ENCODE results near the gene PLA2G4F. TPM values are rescaled to one million over a fixed set of nuclear protein-coding genes. Genes with fewer than 3 reads are reported as not detected.

The PLA2G4F gene
- polyA plus RNA-seq, 1 of the 3 experiments (the other 2 are of a cell fraction), result not detected

GRCh38 chr15:42158941-42159340 is 2.5 kb upstream of the PLA2G4F start:
- 81% methylated on average over 6 of the region's 10 CpGs for WGBS (ENCODE audit: low lambda C conversion rate)
- POLR2A ChIA-PET, result no interaction called here

More at GRCh38 chr15:42158941-42159340, 2.5 kb upstream of the PLA2G4F start:
- H4K20me1 ChIP-seq (ENCODE audit: insufficient read depth), result no peaks in the 10 kb centered on the region
- H3K9ac ChIP-seq, result no peak overlapping the region
- CTCF ChIA-PET, result interaction anchor here (1.4 kb wide), 1 partner anchor 21 kb away, joined by 3 read pairs; no protein-coding TSS in a partner anchor
- H3K9me2 ChIP-seq, result no peaks in the 10 kb centered on the region
- TF ChIP-seq FOXJ3 (CRISPR knock-in tag; IDR thresholded peaks at IDR 0.05) (no peak), USF1 (IDR thresholded peaks at IDR 0.05; ENCODE audit: borderline replicate concordance, low read depth) (no peak), RCOR1 (IDR thresholded peaks at IDR 0.05; ENCODE audit: low read length) (no peak), TEAD4 (IDR thresholded peaks at IDR 0.05; ENCODE audit: borderline replicate concordance, insufficient read depth) (no peak), GABPA (IDR thresholded peaks at IDR 0.05; ENCODE audit: low read depth) (no peak), RXRA (IDR thresholded peaks at IDR 0.05; ENCODE audit: borderline replicate concordance, low read depth) (no peak), CHD2 (IDR thresholded peaks at IDR 0.05; ENCODE audit: low read length, partially characterized antibody) (no peak), REST (IDR thresholded peaks at IDR 0.05; ENCODE audit: low read depth, low read length) (no peak), MXI1 (IDR thresholded peaks at IDR 0.05; ENCODE audit: low read depth, low read length) (no peak), MAX (IDR thresholded peaks at IDR 0.05; ENCODE audit: low read depth) (no peak), ZBTB33 (IDR thresholded peaks at IDR 0.05; ENCODE audit: borderline replicate concordance, low read depth) (no peak), EP300 (IDR thresholded peaks at IDR 0.05; ENCODE audit: borderline replicate concordance in 1 of 2, low read depth in 1 of 2, low read length in 1 of 2) (no peak), JUND (IDR thresholded peaks at IDR 0.05) (no peak), POLR2AphosphoS5 (IDR thresholded peaks at IDR 0.05; ENCODE audit: low read depth, low read length) (no peak), TCF12 (IDR thresholded peaks at IDR 0.05) (no peak), SMC3 (IDR thresholded peaks at IDR 0.05; ENCODE audit: low read depth, low read length) (no peak)
- no peaks in the 10 kb centered on the region for H3K9me3 ChIP-seq
- H3K79me2 ChIP-seq (ENCODE audit: insufficient read depth), result no peaks in the 10 kb centered on the region
- peak overlapping the region; percentile 10; the same call in 1 of the 2 replicates for H3K4me2 ChIP-seq
- H3K27ac ChIP-seq (ENCODE audit: low read depth in 2 of 2, low read length in 1 of 2), result peak overlapping the region; percentile 18 to 64; a peak in 3 of 4 replicates
- no peak overlapping the region for H3K4me3 ChIP-seq (ENCODE audit: low read depth in 2 of 2, low read length in 1 of 2)
- peaks cover 27 to 51% of the 10 kb centered on the region in 2 experiments for H3K36me3 ChIP-seq (replicated peaks in 1 of 2; ENCODE audit: control insufficient read depth in 1 of 2, insufficient read depth in 2 of 2, low read length in 1 of 2)
- no peak for DNase-seq
- peaks cover 9 to 14% of the 10 kb centered on the region in 2 experiments; a peak in 1 of 4 replicates for H3K4me1 ChIP-seq (ENCODE audit: control insufficient read depth in 1 of 2, insufficient read depth in 2 of 2, low read depth in 1 of 2, low read length in 1 of 2)
- H2AFZ ChIP-seq (ENCODE audit: low read depth), result no peak overlapping the region
- H3K27me3 ChIP-seq (ENCODE audit: insufficient read depth), result no peaks in the 10 kb centered on the region
- H3F3A ChIP-seq (replicated peaks; ENCODE audit: insufficient read depth), result peaks cover 12% of the 10 kb centered on the region
